Urinary bladder (tissue), 4 donors: Measurements from ENCODE around the gene CCDC57. TPM values are rescaled to one million over a fixed set of nuclear protein-coding genes. Genes with fewer than 3 reads are reported as not detected.
"Not testable (repeated sequence)": the region's sequence is repeated elsewhere in the genome, so short reads cannot be mapped to it uniquely, and the experiment has no call there.

Experiments
- DNase-seq: peaks from one replicate; pipeline ENCODE4 v3.0.0-alpha.2; 2015; ENCODE audit errors: extremely low spot score
- H3K27ac ChIP-seq: one replicate; pipeline ENCODE4 v1.5.1; 2013; ENCODE audit warnings: low read depth, mild to moderate bottlenecking, moderate library complexity
- H3K36me3 ChIP-seq: one replicate; pipeline ENCODE4 v1.6.1; 2013; ENCODE audit warnings: mild to moderate bottlenecking, moderate library complexity; ENCODE audit not compliant: insufficient read depth
- H3K4me1 ChIP-seq: one replicate; pipeline ENCODE4 v1.6.1; 2013; ENCODE audit warnings: mild to moderate bottlenecking, moderate library complexity; ENCODE audit not compliant: insufficient read depth
- H3K4me3 ChIP-seq: one replicate; pipeline ENCODE4 v1.5.1; 2013; ENCODE audit warnings: low read depth, low read length
- WGBS: extraction: QIAGEN DNeasy Blood & Tissue Kit; methylation state at CpG from one replicate; pipeline ENCODE4 v1.1.7; 2013; 5-methylcytosine and 5-hydroxymethylcytosine counted together
- polyA plus RNA-seq: library from polyadenylated mRNA; stranded (reverse); fragments of 200-250 nt; gene quantifications from one replicate; pipeline ENCODE4 v1.2.3, GENCODE V29; 2013
- total RNA-seq: library from RNA; depleted of rRNA; stranded (reverse); fragments of >200 nt; gene quantifications from one replicate; pipeline ENCODE4 v1.2.3, GENCODE V29; 2014
- donor health status: healthy with polysubstance abuse.
- donor health status: healthy.

Gene CCDC57
- total and polyA plus RNA-seq, 2 donors = 23.7 to 25.9 TPM

- not testable (repeated sequence) for H3K4me3 ChIP-seq, H3K27ac ChIP-seq, H3K36me3 ChIP-seq, DNase-seq, H3K4me1 ChIP-seq
- WGBS = 76% methylated on average over 8 of the region's 8 CpGs
These were observed 79.3 kb downstream of the CCDC57 start for GRCh38 chr17:82133166-82133953.

GRCh38 chr17:82129095-82129494 is 83.5 kb downstream of the CCDC57 start:
- Histone ChIP-seq H3K4me1 (no peaks in the 10 kb centered on the region), H3K4me3 (no peak overlapping the region), H3K27ac (no peak overlapping the region), H3K36me3 (no peaks in the 10 kb centered on the region)
- WGBS = 97% methylated on average over 4 of the region's 4 CpGs
- DNase-seq = no peak

- Histone ChIP-seq H3K4me3 (no peak overlapping the region), H3K27ac (no peak overlapping the region), H3K4me1 (no peaks in the 10 kb centered on the region), H3K36me3 (no peaks in the 10 kb centered on the region)
- no peak for DNase-seq
- WGBS = 83% methylated on average over 15 of the region's 15 CpGs
These were observed 84.4 kb downstream of the CCDC57 start for GRCh38 chr17:82128287-82128686.

- WGBS = 90% methylated on average over 9 of the region's 9 CpGs
- no peak for DNase-seq
- no peak overlapping the region for H3K27ac ChIP-seq
- no peak overlapping the region for H3K4me3 ChIP-seq
- no peaks in the 10 kb centered on the region for H3K4me1 ChIP-seq
- H3K36me3 ChIP-seq = no peaks in the 10 kb centered on the region
These were observed 84.9 kb downstream of the CCDC57 start for GRCh38 chr17:82127704-82128103.

GRCh38 chr17:82127315-82127595 is 85.4 kb downstream of the CCDC57 start:
- no peak overlapping the region for H3K27ac ChIP-seq
- no peaks in the 10 kb centered on the region for H3K4me1 ChIP-seq
- DNase-seq = no peak
- WGBS = 88% methylated on average over 11 of the region's 11 CpGs
- no peak overlapping the region for H3K4me3 ChIP-seq
- no peaks in the 10 kb centered on the region for H3K36me3 ChIP-seq

- no peaks in the 10 kb centered on the region for H3K4me1 ChIP-seq
- H3K36me3 ChIP-seq = no peaks in the 10 kb centered on the region
- H3K27ac ChIP-seq = no peak overlapping the region
- WGBS = 88% methylated on average over 35 of the region's 35 CpGs
- DNase-seq = no peak
- no peak overlapping the region for H3K4me3 ChIP-seq
These were observed 85.9 kb downstream of the CCDC57 start for GRCh38 chr17:82126556-82127314.

- 84% methylated on average over 4 of the region's 4 CpGs for WGBS
- Histone ChIP-seq H3K4me3 (no peak overlapping the region), H3K27ac (no peak overlapping the region), H3K4me1 (no peaks in the 10 kb centered on the region), H3K36me3 (no peaks in the 10 kb centered on the region)
- no peak for DNase-seq
These were observed 88.5 kb downstream of the CCDC57 start for GRCh38 chr17:82124101-82124500.

- Histone ChIP-seq H3K27ac (no peak overlapping the region), H3K36me3 (no peaks in the 10 kb centered on the region), H3K4me1 (no peaks in the 10 kb centered on the region), H3K4me3 (no peak overlapping the region)
- 76% methylated on average over 32 of the region's 32 CpGs for WGBS
- DNase-seq = no peak
These were observed 90.7 kb downstream of the CCDC57 start for GRCh38 chr17:82121660-82122629.

GRCh38 chr17:82121246-82121645 is 91.4 kb downstream of the CCDC57 start:
- Histone ChIP-seq H3K4me3 (no peak overlapping the region), H3K27ac (no peak overlapping the region), H3K4me1 (no peaks in the 10 kb centered on the region), H3K36me3 (no peaks in the 10 kb centered on the region)
- WGBS = 80% methylated on average over 4 of the region's 4 CpGs
- no peak for DNase-seq

- no peak for DNase-seq
- H3K4me1 ChIP-seq = no peaks in the 10 kb centered on the region
- H3K4me3 ChIP-seq = no peak overlapping the region
- no peaks in the 10 kb centered on the region for H3K36me3 ChIP-seq
- 68% methylated on average over 12 of the region's 12 CpGs for WGBS
- no peak overlapping the region for H3K27ac ChIP-seq
These were observed 92.5 kb downstream of the CCDC57 start for GRCh38 chr17:82120148-82120547.

GRCh38 chr17:82118815-82119380 is 93.7 kb downstream of the CCDC57 start:
- Histone ChIP-seq H3K4me1 (no peaks in the 10 kb centered on the region), H3K27ac (no peak overlapping the region), H3K36me3 (no peaks in the 10 kb centered on the region), H3K4me3 (no peak overlapping the region)
- DNase-seq = no peak
- 53% methylated on average over 12 of the region's 12 CpGs for WGBS

- no peaks in the 10 kb centered on the region for H3K4me1 ChIP-seq
- no peak for DNase-seq
- no peak overlapping the region for H3K27ac ChIP-seq
- H3K4me3 ChIP-seq = no peak overlapping the region
- H3K36me3 ChIP-seq = no peaks in the 10 kb centered on the region
- 78% methylated on average over 18 of the region's 18 CpGs for WGBS
These were observed 94.4 kb downstream of the CCDC57 start for GRCh38 chr17:82118168-82118814.
